Tibial nerve (tissue), 4 donors: Measurements from ENCODE around the gene VSNL1. TPM values are rescaled to one million over a fixed set of nuclear protein-coding genes. Genes with fewer than 3 reads are reported as not detected.

Experiments
- DNase-seq, 2 donors: peaks; one replicate each; pipeline ENCODE4 v3.0.0-alpha.2; 2019; ENCODE audit warnings: low spot score in 2 of 2
- H3K27ac ChIP-seq, 4 donors: fragments of 200-600 bp; sonication (generic) in 3 of 4; one replicate each; pipeline ENCODE4 v1.5.1; 2017 to 2019; ENCODE audit warnings: mild to moderate bottlenecking in 1 of 4
- H3K27me3 ChIP-seq, 2 donors: fragments of 200-600 bp; sonication (generic) in 1 of 2; one replicate each; pipeline versions ENCODE4 v1.5.1 to v1.6.0; 2017 to 2019
- H3K36me3 ChIP-seq, 3 donors: fragments of 200-600 bp; sonication (generic); one replicate each; pipeline ENCODE4 v1.5.1; 2018 to 2019
- H3K4me1 ChIP-seq, 4 donors: fragments of 200-600 bp; sonication (generic) in 3 of 4; one replicate each; pipeline ENCODE4 v1.5.1; 2017 to 2019
- H3K4me3 ChIP-seq, 4 donors: fragments of 200-600 bp; sonication (generic) in 3 of 4; one replicate each; pipeline ENCODE4 v1.5.1; 2017 to 2019; ENCODE audit warnings: mild to moderate bottlenecking in 1 of 4, moderate library complexity in 1 of 4
- H3K9me3 ChIP-seq, 4 donors: fragments of 200-600 bp; sonication (generic) in 3 of 4; one replicate each; pipeline ENCODE4 v1.5.1; 2017 to 2019
- EP300 ChIP-seq, 2 donors: sonication (generic); formaldehyde crosslinking; IDR thresholded peaks; one replicate each; pipeline ENCODE4 v1.6.1; 2017; ENCODE audit warnings: antibody characterized with exemption in 2 of 2, mild to moderate bottlenecking in 1 of 2
- POLR2A ChIP-seq, 2 donors: fragments of 450-650 bp; IDR thresholded peaks; one replicate each; pipeline ENCODE4 v1.6.1; 2017; ENCODE audit warnings: antibody characterized with exemption in 2 of 2, mild to moderate bottlenecking in 2 of 2, moderate library complexity in 2 of 2
- WGBS, 2 donors: methylation state at CpG; one replicate each; pipeline ENCODE4 v1.1.5; 2018; 5-methylcytosine and 5-hydroxymethylcytosine counted together
- total RNA-seq, 4 donors: library from RNA; depleted of rRNA; stranded (reverse); fragments of >200 nt; gene quantifications; one replicate each; pipeline ENCODE4 v1.1.0, GENCODE V29; 2016
- TF ChIP-seq, protein P1 (sequence below), 5 experiments: fragments of 200-600 bp in 3 of 5; fragments of 450-650 bp in 2 of 5; sonication (generic) in 3 of 5; IDR thresholded peaks; one replicate each; pipeline ENCODE4 v1.5.1; 2016 to 2019; ENCODE audit warnings: antibody characterized with exemption in 5 of 5, mild to moderate bottlenecking in 3 of 5, moderate library complexity in 2 of 5

Gene VSNL1
- total RNA-seq, 4 donors from 2014 or later = 0.63 to 1.2 TPM; not detected in 2

DNA sequence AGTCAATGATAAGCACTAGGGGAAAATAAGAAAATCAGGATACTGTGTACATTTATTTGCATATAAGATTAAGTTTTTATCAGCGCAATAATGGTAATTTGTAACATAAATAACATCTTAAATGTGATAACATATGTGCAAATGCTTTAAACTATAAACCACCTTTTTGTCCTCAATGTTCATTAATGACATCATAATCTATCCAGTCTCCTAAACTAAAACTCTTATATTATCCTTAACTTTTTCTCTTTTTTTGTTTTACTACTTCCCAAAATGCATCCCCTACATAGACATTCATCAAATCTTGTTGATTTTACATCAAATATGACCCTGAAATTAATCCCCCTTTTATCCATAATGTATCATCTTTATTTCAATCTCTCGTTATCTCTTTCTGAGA lies 18.9 kb upstream of the VSNL1 start:
- TF ChIP-seq, protein P1, sequence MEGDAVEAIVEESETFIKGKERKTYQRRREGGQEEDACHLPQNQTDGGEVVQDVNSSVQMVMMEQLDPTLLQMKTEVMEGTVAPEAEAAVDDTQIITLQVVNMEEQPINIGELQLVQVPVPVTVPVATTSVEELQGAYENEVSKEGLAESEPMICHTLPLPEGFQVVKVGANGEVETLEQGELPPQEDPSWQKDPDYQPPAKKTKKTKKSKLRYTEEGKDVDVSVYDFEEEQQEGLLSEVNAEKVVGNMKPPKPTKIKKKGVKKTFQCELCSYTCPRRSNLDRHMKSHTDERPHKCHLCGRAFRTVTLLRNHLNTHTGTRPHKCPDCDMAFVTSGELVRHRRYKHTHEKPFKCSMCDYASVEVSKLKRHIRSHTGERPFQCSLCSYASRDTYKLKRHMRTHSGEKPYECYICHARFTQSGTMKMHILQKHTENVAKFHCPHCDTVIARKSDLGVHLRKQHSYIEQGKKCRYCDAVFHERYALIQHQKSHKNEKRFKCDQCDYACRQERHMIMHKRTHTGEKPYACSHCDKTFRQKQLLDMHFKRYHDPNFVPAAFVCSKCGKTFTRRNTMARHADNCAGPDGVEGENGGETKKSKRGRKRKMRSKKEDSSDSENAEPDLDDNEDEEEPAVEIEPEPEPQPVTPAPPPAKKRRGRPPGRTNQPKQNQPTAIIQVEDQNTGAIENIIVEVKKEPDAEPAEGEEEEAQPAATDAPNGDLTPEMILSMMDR (IDR thresholded peaks at IDR 0.05) = no peak
- TF ChIP-seq EP300 (IDR thresholded peaks at IDR 0.05) (no peak), POLR2A (IDR thresholded peaks at IDR 0.05) (no peak)
- peaks cover 0 to 11% (median 3%) of the 10 kb centered on the region in 4 donors for H3K4me1 ChIP-seq
- H3K36me3 ChIP-seq = no peaks in the 10 kb centered on the region

GRCh38 chr2:17522303-17522702 lies 18.2 kb upstream of the VSNL1 start:
- Histone ChIP-seq H3K36me3 (no peaks in the 10 kb centered on the region), H3K27me3 (no peaks in the 10 kb centered on the region), H3K27ac (no peak overlapping the region), H3K9me3 (no peaks in the 10 kb centered on the region), H3K4me1 (peaks cover 0 to 11% (median 3%) of the 10 kb centered on the region in 4 donors), H3K4me3 (no peak overlapping the region)
- no peak for DNase-seq
- TF ChIP-seq, protein P1 (IDR thresholded peaks at IDR 0.05) = no peak
- TF ChIP-seq POLR2A (IDR thresholded peaks at IDR 0.05) (no peak), EP300 (IDR thresholded peaks at IDR 0.05) (no peak)
- WGBS, 2 donors = 75 to 84% methylated on average over 6 of the region's 6 CpGs

More for the DNA sequence above, 18.9 kb upstream of the VSNL1 start:
- H3K27me3 ChIP-seq = no peaks in the 10 kb centered on the region
- H3K4me3 ChIP-seq = no peak overlapping the region
- WGBS, 2 donors = 91% methylated on average over 2 of the region's 2 CpGs
- no peak for DNase-seq
- H3K9me3 ChIP-seq = no peaks in the 10 kb centered on the region
- H3K27ac ChIP-seq = no peak overlapping the region

DNA sequence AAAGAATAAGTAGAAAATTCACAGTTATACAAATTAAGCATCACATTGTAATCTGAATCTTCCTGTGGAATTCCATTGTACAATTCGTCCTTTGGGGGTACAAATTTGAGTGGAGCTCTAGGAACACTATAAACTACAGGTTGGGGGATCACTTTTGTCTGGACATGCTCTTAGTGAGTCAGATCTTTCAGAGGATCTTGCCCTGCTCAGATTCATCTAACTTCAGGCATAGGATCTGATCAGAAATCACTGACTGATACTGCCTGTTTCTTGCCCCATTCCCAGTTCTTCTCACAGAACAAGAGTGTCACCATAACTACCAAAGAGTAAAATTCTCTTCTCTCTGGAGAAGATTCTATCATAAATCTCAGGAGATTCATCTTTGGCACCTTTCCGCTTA lies 10.7 kb upstream of the VSNL1 start:
- H3K27ac ChIP-seq = no peak overlapping the region
- H3K36me3 ChIP-seq = no peaks in the 10 kb centered on the region
- no peaks in the 10 kb centered on the region for H3K4me1 ChIP-seq
- TF ChIP-seq POLR2A (IDR thresholded peaks at IDR 0.05) (no peak), EP300 (IDR thresholded peaks at IDR 0.05) (no peak)
- TF ChIP-seq, protein P1 (IDR thresholded peaks at IDR 0.05) = no peak
- no peaks in the 10 kb centered on the region for H3K27me3 ChIP-seq
- H3K9me3 ChIP-seq = no peaks in the 10 kb centered on the region
- H3K4me3 ChIP-seq = no peak overlapping the region
- no peak for DNase-seq
- 77 to 80% methylated on average over 2 of the region's 2 CpGs for WGBS, 2 donors

GRCh38 chr2:17533546-17533945 lies 7.0 kb upstream of the VSNL1 start:
- H3K9me3 ChIP-seq = no peaks in the 10 kb centered on the region
- DNase-seq = no peak
- no peak overlapping the region for H3K27ac ChIP-seq
- H3K4me1 ChIP-seq = peaks cover 0 to 6% (median 0%) of the 10 kb centered on the region in 4 donors
- H3K36me3 ChIP-seq = no peaks in the 10 kb centered on the region
- TF ChIP-seq, protein P1 (IDR thresholded peaks at IDR 0.05) = no peak
- TF ChIP-seq POLR2A (IDR thresholded peaks at IDR 0.05) = no peak
- no peak for TF ChIP-seq EP300 (IDR thresholded peaks at IDR 0.05)
- WGBS, 2 donors = 79 to 90% methylated on average over 2 of the region's 2 CpGs
- peaks cover 0 to 16% of the 10 kb centered on the region in 2 donors for H3K27me3 ChIP-seq
- no peak overlapping the region for H3K4me3 ChIP-seq

GRCh38 chr2:17536416-17536815 lies 4.1 kb upstream of the VSNL1 start:
- TF ChIP-seq EP300 (IDR thresholded peaks at IDR 0.05) (no peak), POLR2A (IDR thresholded peaks at IDR 0.05) (no peak)
- TF ChIP-seq, protein P1 (IDR thresholded peaks at IDR 0.05) = no peak

More at GRCh38 chr2:17536416-17536815, 4.1 kb upstream of the VSNL1 start:
- 74 to 80% methylated on average over 2 of the region's 2 CpGs for WGBS, 2 donors
- Histone ChIP-seq H3K9me3 (no peaks in the 10 kb centered on the region), H3K4me1 (peaks cover 0 to 29% (median 3%) of the 10 kb centered on the region in 4 donors), H3K36me3 (no peaks in the 10 kb centered on the region), H3K27ac (no peak overlapping the region), H3K4me3 (no peak overlapping the region), H3K27me3 (peaks cover 0 to 41% of the 10 kb centered on the region in 2 donors)
- no peak for DNase-seq
